GM18858 (cell line): ENCODE measurements around the gene B2M.

Source experiments
- ATAC-seq: cut with Tn5 transposase; IDR thresholded peaks from one replicate; pipeline ENCODE4 v1.9.1; 2021; ENCODE audit not compliant: unreplicated experiment

The B2M gene

DNA sequence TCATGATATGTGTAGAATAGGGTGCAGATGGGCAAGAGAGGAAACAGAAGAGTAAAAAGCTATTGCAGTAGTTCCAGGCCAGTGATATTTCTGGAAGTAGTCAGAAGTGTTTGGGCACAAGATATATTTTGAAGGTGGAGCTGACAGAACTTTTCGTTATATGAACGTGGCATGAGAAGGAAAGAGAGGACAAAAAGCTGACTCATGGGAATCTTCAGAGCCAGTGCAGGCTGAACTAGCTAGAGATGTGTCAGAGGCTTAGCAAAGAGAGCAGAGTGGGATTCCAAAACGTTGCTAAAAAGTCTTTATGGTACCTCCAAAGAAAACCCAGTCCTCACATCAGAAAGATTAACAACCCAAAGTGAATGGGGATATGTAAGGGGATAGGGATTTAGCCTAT lies 53.7 kb downstream of the B2M start:
- ATAC-seq = no peak
